GM12878 (cell line): ENCODE data around the gene ITGAV. TPM values are rescaled to one million over a fixed set of nuclear protein-coding genes. Genes with fewer than 3 reads are reported as not detected.

Experiments used
- ATAC-seq: fragments of 200-7000 bp; cut with Tn5 transposase; 3 replicates; pipeline ENCODE4 v1.9.1; 2020; ENCODE audit warnings: mild to moderate bottlenecking, moderate library complexity
- BruUV-seq: library from RNA; stranded (reverse); fragments of 400-500 nt; replicated peaks from 2 replicates; lab custom pipeline; 2021; lab: Mats Ljungman, UMichigan
- CTCF ChIA-PET: fragments of 300-600 bp; sonication (Branson Sonifier 250); formaldehyde crosslinking; extraction: SDS; loops from one replicate; lab custom pipeline; 2021; ENCODE audit warnings: inconsistent platforms; lab: Yijun Ruan, JAX
- POLR2A ChIA-PET: fragments of 350-600 bp; formaldehyde crosslinking; extraction: SDS; loops from one replicate; lab custom pipeline; 2021; ENCODE audit warnings: inconsistent platforms; lab: Charles Lee
- RAD21 ChIA-PET: fragments of 300-600 bp; sonication (Branson Sonifier 250); formaldehyde crosslinking; loops from one replicate; lab custom pipeline; 2023; ENCODE audit warnings: antibody characterized with exemption; ENCODE audit not compliant: unreplicated experiment; lab: Charles Lee
- SMC1A ChIA-PET: fragments of 300-600 bp; sonication (Branson Sonifier 250); formaldehyde crosslinking; loops from one replicate; lab custom pipeline; 2023; ENCODE audit not compliant: unreplicated experiment, uncharacterized antibody; lab: Charles Lee
- DNase-seq: peaks from one replicate; pipeline ENCODE4 v3.0.0-alpha.2; 2011; ENCODE audit warnings: low read depth, low spot score
- FAIRE-seq: peaks from 3 replicates; lab custom pipeline; 2011; peaks lifted over from hg19 to GRCh38; lab: Jason Lieb, UNC
- H2AFZ ChIP-seq: 2 replicates; pipeline ENCODE4 v1.6.0; 2011; ENCODE audit warnings: low read depth, low read length, control low read depth; ENCODE audit not compliant: control insufficient read depth
- H3K27ac ChIP-seq: 2 replicates; pipeline ENCODE4 v1.5.1; 2011; ENCODE audit warnings: control low read depth; ENCODE audit not compliant: control insufficient read depth, insufficient read depth
- H3K27me3 ChIP-seq, 2 experiments: replicated peaks in 1 of 2; 2 replicates each; pipeline versions ENCODE4 v1.6.0 to v1.6.1; 2011; ENCODE audit warnings: low read length in 1 of 2; ENCODE audit not compliant: control insufficient read depth in 2 of 2, insufficient read depth in 2 of 2
- H3K36me3 ChIP-seq, 2 experiments: 2 replicates each; pipeline ENCODE4 v1.5.1; 2011; ENCODE audit warnings: low read length in 1 of 2; ENCODE audit not compliant: control insufficient read depth in 2 of 2, insufficient read depth in 2 of 2
- H3K4me1 ChIP-seq: 2 replicates; pipeline ENCODE4 v1.6.1; 2011; ENCODE audit warnings: mild to moderate bottlenecking, low read length, moderate library complexity, mixed read lengths; ENCODE audit not compliant: control insufficient read depth, insufficient read depth
- H3K4me2 ChIP-seq: 2 replicates; pipeline ENCODE4 v1.6.0; 2011; ENCODE audit warnings: control low read depth; ENCODE audit not compliant: control insufficient read depth, insufficient read depth
- H3K4me3 ChIP-seq: fragments of 200-600 bp; sonication (generic); 2 replicates; pipeline ENCODE4 v1.5.1; 2016
- H3K79me2 ChIP-seq: 2 replicates; pipeline ENCODE4 v1.6.0; 2011; ENCODE audit warnings: low read length; ENCODE audit not compliant: control insufficient read depth, insufficient read depth
- H3K9ac ChIP-seq: 2 replicates; pipeline ENCODE4 v1.8.0; 2011; ENCODE audit warnings: low read length, control low read depth, mixed read lengths; ENCODE audit not compliant: control insufficient read depth, insufficient read depth
- H3K9me3 ChIP-seq: replicated peaks from 3 replicates; pipeline ENCODE4 v1.5.1; 2011; ENCODE audit warnings: mild to moderate bottlenecking, low read length; ENCODE audit not compliant: control insufficient read depth, insufficient read depth
- H4K20me1 ChIP-seq: 2 replicates; pipeline ENCODE4 v1.6.0; 2011; ENCODE audit not compliant: control insufficient read depth, insufficient read depth
- BCLAF1 ChIP-seq: fragments of 450-650 bp; IDR thresholded peaks from 2 replicates; pipeline ENCODE4 v1.6.1; 2017; ENCODE audit warnings: antibody characterized with exemption, mild to moderate bottlenecking, moderate library complexity
- CBFB ChIP-seq: IDR thresholded peaks from 2 replicates; pipeline ENCODE4 v1.6.1; 2016; ENCODE audit warnings: antibody characterized with exemption, low read depth
- CBX5 ChIP-seq: sonication (generic); IDR thresholded peaks from 2 replicates; pipeline ENCODE4 v1.6.1; 2016; ENCODE audit warnings: low read depth, moderate library complexity, mild to moderate bottlenecking, inconsistent platforms
- DPF2 ChIP-seq: fragments of 450-650 bp; IDR thresholded peaks from 2 replicates; pipeline ENCODE4 v1.6.1; 2017; ENCODE audit warnings: mild to moderate bottlenecking
- FOXM1 ChIP-seq: IDR thresholded peaks from 2 replicates; pipeline ENCODE4 v1.6.1; 2012; ENCODE audit warnings: low read depth, mild to moderate bottlenecking, inconsistent platforms, low read length, moderate library complexity
- IKZF2 ChIP-seq, 2 experiments: fragments of 450-650 bp; IDR thresholded peaks; 2 replicates each; pipeline ENCODE4 v1.6.1; 2017; ENCODE audit warnings: mild to moderate bottlenecking in 2 of 2, moderate library complexity in 2 of 2
- NFXL1 ChIP-seq: fragments of 450-650 bp; IDR thresholded peaks from 2 replicates; pipeline ENCODE4 v1.6.1; 2017; ENCODE audit warnings: antibody characterized with exemption, mild to moderate bottlenecking, borderline replicate concordance
- POLR2A ChIP-seq: IDR thresholded peaks from 2 replicates; pipeline ENCODE4 v1.6.1; 2011; ENCODE audit warnings: low read depth, mild to moderate bottlenecking, low read length
- RAD21 ChIP-seq: IDR thresholded peaks from 2 replicates; pipeline ENCODE4 v1.6.1; 2011; ENCODE audit warnings: mild to moderate bottlenecking, low read depth, low read length, moderate library complexity; ENCODE audit not compliant: insufficient read depth
- RBBP5 ChIP-seq: fragments of 200-600 bp; sonication (generic); conservative IDR thresholded peaks from 2 replicates; pipeline ENCODE4 v1.6.1; 2016
- RUNX3 ChIP-seq: IDR thresholded peaks from 2 replicates; pipeline ENCODE4 v1.6.1; 2012; ENCODE audit warnings: low read length, inconsistent platforms
- YBX1 ChIP-seq: fragments of 450-650 bp; IDR thresholded peaks from 2 replicates; pipeline ENCODE4 v1.6.1; 2016; ENCODE audit warnings: antibody characterized with exemption
- ZBTB4 ChIP-seq: fragments of 450-650 bp; formaldehyde crosslinking; IDR thresholded peaks from 2 replicates; pipeline ENCODE4 v1.4.0; 2022; ENCODE audit warnings: mild to moderate bottlenecking, moderate library complexity
- WGBS: methylation state at CpG from one replicate; pipeline ENCODE4 v1.1.6; 2016; ENCODE audit warnings: low lambda C conversion rate; ENCODE audit not compliant: insufficient replicate concordance, insufficient coverage; ENCODE audit errors: missing lambda C conversion rate; 5-methylcytosine and 5-hydroxymethylcytosine counted together
- in situ Hi-C: fragments of 300-500 bp; cut with MboI; formaldehyde crosslinking; loops from 9 replicates; pipeline ENCODE4 v1.14.3; 2018; ENCODE audit warnings: mixed read lengths
- intact Hi-C: fragments of 100-400 bp; cut with micrococcal nuclease; formaldehyde crosslinking; loops from one replicate; pipeline ENCODE4 v1.14.2; 2022; ENCODE audit not compliant: unreplicated experiment
- polyA plus RNA-seq, 11 experiments: library from polyadenylated mRNA; depleted of rRNA in 4 of 11; unstranded in 6 of 11; stranded (reverse) in 5 of 11; fragments of >200 nt; fragmentation: Nextera tagmentation in 4 of 11; fragmentation: Illumina TruSeq in 1 of 11; extraction: Ambion mirVana in 4 of 11; extraction: Trizol in 1 of 11; gene quantifications; 1 replicate in 1 of 11; 2 replicates in 10 of 11; pipeline versions ENCODE4 v1.2.1 to v1.2.3, GENCODE V29; 2011 to 2016; ENCODE audit warnings: inconsistent platforms in 2 of 11, missing spikeins in 2 of 11, low read depth in 1 of 11
- total RNA-seq, 4 experiments: library from RNA; depleted of rRNA in 3 of 4; stranded (reverse); fragments of >200 nt in 3 of 4; fragmentation: Illumina TruSeq in 1 of 4; extraction: Trizol in 1 of 4; gene quantifications; 2 replicates each; pipeline versions ENCODE4 v1.2.1 to v1.2.3, GENCODE V29; 2013 to 2021

Gene ITGAV
- total and polyA plus RNA-seq, 10 of the 15 experiments (the other 5 are each of a cell fraction or from before 2014, with no cell fraction given) = 2.1 to 10.8 (median 6.1) TPM

- H4K20me1 ChIP-seq = no peaks in the 10 kb centered on the region
- no peaks in the 10 kb centered on the region for H3K4me1 ChIP-seq
- ATAC-seq = no peak
- no peak for DNase-seq
- no peak overlapping the region for H2AFZ ChIP-seq
- no TSS peak for BruUV-seq
- in situ Hi-C loops (no loop called here), intact Hi-C loops (no loop called here)
- ChIA-PET POLR2A (no interaction called here), SMC1A (interaction anchor here (0.9 to 1.6 kb wide), 5 partner anchors 9 to 95 kb away, joined by 3 to 5 read pairs (median 4); no protein-coding TSS in a partner anchor), RAD21 (no interaction called here), CTCF (no interaction called here)
- no peaks in the 10 kb centered on the region for H3K27me3 ChIP-seq
- FAIRE-seq = no peak
- H3K79me2 ChIP-seq = no peaks in the 10 kb centered on the region
- 62% methylated on average over 7 of the region's 7 CpGs for WGBS
- no peak overlapping the region for H3K9ac ChIP-seq
- H3K4me2 ChIP-seq = no peak overlapping the region
- TF ChIP-seq RUNX3 = no peak
- no peak for TF ChIP-seq BCLAF1
- no peak for TF ChIP-seq YBX1
- no peak for TF ChIP-seq POLR2A
- no peak for TF ChIP-seq RAD21
- H3K9me3 ChIP-seq = no peaks in the 10 kb centered on the region
- no peaks in the 10 kb centered on the region for H3K36me3 ChIP-seq
- H3K4me3 ChIP-seq = no peak overlapping the region
- H3K27ac ChIP-seq = no peak overlapping the region
Observed at GRCh38 chr2:186724736-186725135, 134.9 kb downstream of the ITGAV start.

- FAIRE-seq (no peak), DNase-seq (no peak), ATAC-seq (no peak)
- POLR2A ChIA-PET = no interaction called here
- SMC1A ChIA-PET = interaction anchor here (0.6 to 1.6 kb wide), 4 partner anchors 10 to 750 kb away, joined by 3 to 5 read pairs (median 4); no protein-coding TSS in a partner anchor
- Histone ChIP-seq H3K27me3 (no peaks in the 10 kb centered on the region), H4K20me1 (no peaks in the 10 kb centered on the region), H3K4me1 (no peaks in the 10 kb centered on the region), H3K9ac (no peak overlapping the region), H3K4me3 (no peak overlapping the region), H3K36me3 (no peaks in the 10 kb centered on the region), H2AFZ (no peak overlapping the region), H3K4me2 (no peak overlapping the region), H3K27ac (no peak overlapping the region), H3K9me3 (no peaks in the 10 kb centered on the region), H3K79me2 (no peaks in the 10 kb centered on the region)
- RAD21 ChIA-PET = no interaction called here
- CTCF ChIA-PET = no interaction called here
- intact Hi-C loops = no loop called here
- WGBS = 0% methylated on average over 1 of the region's 1 CpG
- BruUV-seq = no TSS peak
- in situ Hi-C loops = no loop called here
- TF ChIP-seq CBFB (no peak), FOXM1 (no peak), ZBTB4 (CRISPR knock-in tag) (no peak), RBBP5 (no peak), NFXL1 (no peak), IKZF2 (IDR thresholded peaks at IDR 0.05) (no peak), CBX5 (no peak), DPF2 (no peak)
Observed at GRCh38 chr2:186725783-186726182, 135.9 kb downstream of the ITGAV start.
